Vagina (tissue), 2 donors: Measurements from ENCODE around the gene SH3BP5.
"Not testable (repeated sequence)": the region's sequence is repeated elsewhere in the genome, so short reads cannot be mapped to it uniquely, and the experiment has no call there.

Experiments used
- POLR2AphosphoS5 ChIP-seq, 2 donors: sonication (generic); formaldehyde crosslinking; IDR thresholded peaks; one replicate each; pipeline ENCODE4 v1.9.0; 2017; ENCODE audit warnings: antibody characterized with exemption in 2 of 2, mild to moderate bottlenecking in 2 of 2, low read depth in 1 of 2; ENCODE audit not compliant: insufficient read depth in 1 of 2
- TF ChIP-seq, protein P1 (sequence below), 3 experiments: fragments of 450-650 bp in 2 of 3; fragments of 200-600 bp in 1 of 3; sonication (generic) in 1 of 3; IDR thresholded peaks; one replicate each; pipeline ENCODE4 v1.5.1; 2017 to 2019; ENCODE audit warnings: antibody characterized with exemption in 3 of 3, mild to moderate bottlenecking in 2 of 3, moderate library complexity in 2 of 3

DNA sequence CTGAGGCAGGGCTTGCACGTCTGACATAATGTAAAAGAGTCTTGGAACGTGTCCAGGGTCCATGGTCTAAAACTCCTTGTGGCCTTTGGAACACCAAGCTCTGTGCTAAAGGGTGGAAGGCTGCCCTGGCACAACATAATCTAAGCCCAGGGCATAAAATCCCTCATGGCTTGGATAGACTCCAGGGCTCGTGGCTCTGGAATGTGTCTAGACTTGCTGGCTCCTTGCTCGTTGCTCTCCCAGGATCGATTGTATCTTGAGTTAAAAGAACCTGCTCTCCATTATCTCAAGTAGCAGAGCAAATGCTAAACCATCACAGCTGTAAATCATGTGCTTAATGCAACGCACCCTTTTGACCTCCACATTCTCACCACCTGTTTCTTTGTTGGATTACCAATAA is 31.7 kb upstream of the SH3BP5 start:
- TF ChIP-seq, protein P1, sequence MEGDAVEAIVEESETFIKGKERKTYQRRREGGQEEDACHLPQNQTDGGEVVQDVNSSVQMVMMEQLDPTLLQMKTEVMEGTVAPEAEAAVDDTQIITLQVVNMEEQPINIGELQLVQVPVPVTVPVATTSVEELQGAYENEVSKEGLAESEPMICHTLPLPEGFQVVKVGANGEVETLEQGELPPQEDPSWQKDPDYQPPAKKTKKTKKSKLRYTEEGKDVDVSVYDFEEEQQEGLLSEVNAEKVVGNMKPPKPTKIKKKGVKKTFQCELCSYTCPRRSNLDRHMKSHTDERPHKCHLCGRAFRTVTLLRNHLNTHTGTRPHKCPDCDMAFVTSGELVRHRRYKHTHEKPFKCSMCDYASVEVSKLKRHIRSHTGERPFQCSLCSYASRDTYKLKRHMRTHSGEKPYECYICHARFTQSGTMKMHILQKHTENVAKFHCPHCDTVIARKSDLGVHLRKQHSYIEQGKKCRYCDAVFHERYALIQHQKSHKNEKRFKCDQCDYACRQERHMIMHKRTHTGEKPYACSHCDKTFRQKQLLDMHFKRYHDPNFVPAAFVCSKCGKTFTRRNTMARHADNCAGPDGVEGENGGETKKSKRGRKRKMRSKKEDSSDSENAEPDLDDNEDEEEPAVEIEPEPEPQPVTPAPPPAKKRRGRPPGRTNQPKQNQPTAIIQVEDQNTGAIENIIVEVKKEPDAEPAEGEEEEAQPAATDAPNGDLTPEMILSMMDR (IDR thresholded peaks at IDR 0.05), result not testable (repeated sequence)
- TF ChIP-seq POLR2AphosphoS5 (IDR thresholded peaks at IDR 0.05; ENCODE audit: insufficient read depth in 1 of 2, low read depth in 1 of 2), result not testable (repeated sequence)
